Pancreas (tissue), 10 donors: ENCODE results near the gene CCDC89. TPM values are rescaled to one million over a fixed set of nuclear protein-coding genes. Genes with fewer than 3 reads are reported as not detected.

Source experiments
- ATAC-seq, 4 donors: fragments of 200-7000 bp; cut with Tn5 transposase; one replicate each; pipeline versions ENCODE4 v1.8.0 to v1.9.1; 2020; ENCODE audit warnings: mild to moderate bottlenecking in 4 of 4, moderate library complexity in 4 of 4
- DNase-seq, 6 donors: peaks; one replicate each; pipeline ENCODE4 v3.0.0-alpha.2; 2020
- FAIRE-seq: peaks from 2 replicates; lab custom pipeline; 2012; peaks lifted over from hg19 to GRCh38; lab: Jason Lieb, UNC
- H3K27ac ChIP-seq, 4 donors: fragments of 200-600 bp; sonication (generic); 1 replicate in 3 of 4; 2 replicates in 1 of 4; pipeline versions ENCODE4 v1.5.0 to v1.8.0; 2020
- H3K27me3 ChIP-seq, 4 donors: fragments of 200-600 bp; one replicate each; pipeline ENCODE4 v1.8.0; 2021
- H3K36me3 ChIP-seq, 3 donors: fragments of 200-600 bp; sonication (generic) in 1 of 3; one replicate each; pipeline versions ENCODE4 v1.5.0 to v1.8.0; 2020 to 2021
- H3K4me1 ChIP-seq, 3 donors: fragments of 200-600 bp; one replicate each; pipeline ENCODE4 v1.8.0; 2021
- H3K4me3 ChIP-seq, 4 donors: fragments of 200-600 bp; sonication (generic) in 2 of 4; one replicate each; pipeline versions ENCODE4 v1.5.0 to v1.8.0; 2020 to 2021
- H3K9me3 ChIP-seq, 4 donors: fragments of 200-600 bp; one replicate each; pipeline ENCODE4 v1.8.0; 2021
- CTCF ChIP-seq, 4 donors: fragments of 200-600 bp; sonication (generic) in 3 of 4; IDR thresholded peaks; one replicate each; pipeline versions ENCODE4 v1.5.0 to v1.8.0; 2021; ENCODE audit warnings: antibody characterized with exemption in 4 of 4
- WGBS, 2 donors: extraction: QIAGEN DNeasy Blood & Tissue Kit; methylation state at CpG; one replicate each; pipeline ENCODE4 v1.1.7; 2013; 5-methylcytosine and 5-hydroxymethylcytosine counted together
- intact Hi-C, 3 donors: fragments of 100-400 bp; cut with DNase I; formaldehyde crosslinking; loops; one replicate each; pipeline versions ENCODE4 v1.11.1 to v1.14.2; 2022
- polyA plus RNA-seq, 2 donors: library from polyadenylated mRNA; stranded (reverse); fragments of 200-250 nt; gene quantifications; one replicate each; pipeline ENCODE4 v1.2.3, GENCODE V29; 2013
- total RNA-seq, 6 donors: library from RNA; stranded (reverse); fragmentation: NEBNext Ultra II Directional in 4 of 6; extraction: Animal tissue kit (Norgen Biotek cat#: 25700) in 4 of 6; gene quantifications; one replicate each; pipeline versions ENCODE4 v1.2.1 to v1.2.4, GENCODE V29; 2021 to 2023
- donor health status: healthy with polysubstance abuse.
- donor health status: DM: no; HTN: no; CAD: no; lungs with moderate emphysema.
- donor health status: DM: no; HTN: no; CAD: no.
- donor health status: control.
- donor health status: control.
- donor health status: Bipolar disorder and iron deficiency.
- donor health status: DM: yes; HTN: yes; CAD: no.
- donor health status: DM: no; HTN: no; CAD: no.
- donor health status: DM: no; HTN: no; CAD: no.
- donor health status: DM: yes; HTN: yes; CAD: no.

CCDC89 gene
- total and polyA plus RNA-seq, 8 donors: 0.11 to 0.62 (median 0.21) TPM; not detected in 4

- Histone ChIP-seq H3K9me3 (no peaks in the 10 kb centered on the region), H3K4me3 (no peak overlapping the region), H3K36me3 (no peaks in the 10 kb centered on the region), H3K27ac (no peak overlapping the region), H3K4me1 (no peaks in the 10 kb centered on the region), H3K27me3 (peaks cover 0 to 8% (median 0%) of the 10 kb centered on the region in 4 donors)
- DNase-seq: no peak
- no peak for FAIRE-seq
- intact Hi-C loops: no loop called here
- no peak for ATAC-seq
- whole genome bisulfite sequencing, 2 donors: 65 to 66% methylated on average over 6 of the region's 6 CpGs
- no peak for TF ChIP-seq CTCF (IDR thresholded peaks at IDR 0.05)
These were observed 38.9 kb upstream of the CCDC89 start for GRCh38 chr11:85724748-85725465.

- no peak for TF ChIP-seq CTCF (IDR thresholded peaks at IDR 0.05)
- FAIRE-seq: no peak
- intact Hi-C loops: no loop called here
- no peaks in the 10 kb centered on the region for H3K36me3 ChIP-seq
- H3K9me3 ChIP-seq: no peaks in the 10 kb centered on the region
- ATAC-seq: no peak
- peaks cover 0 to 8% (median 0%) of the 10 kb centered on the region in 4 donors for H3K27me3 ChIP-seq
- DNase-seq: no peak
- WGBS, 2 donors: 78 to 90% methylated on average over 5 of the region's 5 CpGs
- no peak overlapping the region for H3K4me3 ChIP-seq
- no peak overlapping the region for H3K27ac ChIP-seq
- no peaks in the 10 kb centered on the region for H3K4me1 ChIP-seq
These were observed 37.1 kb upstream of the CCDC89 start for GRCh38 chr11:85723088-85723487.

- H3K27ac ChIP-seq: no peak overlapping the region
- no peak overlapping the region for H3K4me3 ChIP-seq
- no peak for TF ChIP-seq CTCF (IDR thresholded peaks at IDR 0.05)
- DNase-seq: no peak
- intact Hi-C loops: no loop called here
- H3K9me3 ChIP-seq: no peaks in the 10 kb centered on the region
- WGBS, 2 donors: 89 to 91% methylated on average over 3 of the region's 3 CpGs
- no peaks in the 10 kb centered on the region for H3K4me1 ChIP-seq
- FAIRE-seq: no peak
- no peaks in the 10 kb centered on the region for H3K36me3 ChIP-seq
- ATAC-seq: no peak
- peaks cover 0 to 8% (median 0%) of the 10 kb centered on the region in 4 donors for H3K27me3 ChIP-seq
These were observed 35.2 kb upstream of the CCDC89 start for GRCh38 chr11:85721191-85721590.

GRCh38 chr11:85718991-85719807, 33.2 kb upstream of the CCDC89 start:
- FAIRE-seq (no peak), ATAC-seq (peak; percentile 31 to 90 (median 68)), DNase-seq (peak in 2 of 6 donors; percentile 2 to 15)
- no peaks in the 10 kb centered on the region for H3K9me3 ChIP-seq
- peaks cover 0 to 8% (median 0%) of the 10 kb centered on the region in 4 donors for H3K27me3 ChIP-seq
- no peak overlapping the region for H3K27ac ChIP-seq
- no peak overlapping the region for H3K4me3 ChIP-seq
- intact Hi-C loops: no loop called here
- no peak for TF ChIP-seq CTCF (IDR thresholded peaks at IDR 0.05)
- H3K4me1 ChIP-seq: no peaks in the 10 kb centered on the region
- H3K36me3 ChIP-seq: no peaks in the 10 kb centered on the region
- WGBS, 2 donors: 27 to 28% methylated on average over 10 of the region's 10 CpGs
